Vagina (tissue), 2 donors: ENCODE data around the gene SPHKAP. TPM values are rescaled to one million over a fixed set of nuclear protein-coding genes. Genes with fewer than 3 reads are reported as not detected.
"Not testable (repeated sequence)": the region's sequence is repeated elsewhere in the genome, so short reads cannot be mapped to it uniquely, and the experiment has no call there.

Source experiments
- DNase-seq, 2 donors: peaks; one replicate each; pipeline ENCODE4 v3.0.0-alpha.2; 2017; ENCODE audit errors: extremely low spot score in 2 of 2
- H3K27ac ChIP-seq: fragments of 200-600 bp; sonication (generic); one replicate; pipeline ENCODE4 v1.5.1; 2019
- H3K27me3 ChIP-seq: fragments of 200-600 bp; sonication (generic); one replicate; pipeline ENCODE4 v1.5.1; 2019
- H3K36me3 ChIP-seq, 2 donors: fragments of 200-600 bp; sonication (generic); one replicate each; pipeline ENCODE4 v1.5.1; 2017 to 2019
- H3K4me1 ChIP-seq: fragments of 200-600 bp; sonication (generic); one replicate; pipeline ENCODE4 v1.5.1; 2019
- H3K4me3 ChIP-seq, 2 donors: fragments of 200-600 bp; sonication (generic); 1 replicate in 1 of 2; 2 replicates in 1 of 2; pipeline ENCODE4 v1.5.1; 2016 to 2019
- H3K9me3 ChIP-seq: fragments of 200-600 bp; sonication (generic); one replicate; pipeline ENCODE4 v1.5.1; 2019
- POLR2A ChIP-seq, 2 donors: fragments of 450-650 bp; IDR thresholded peaks; one replicate each; pipeline ENCODE4 v1.6.1; 2017; ENCODE audit warnings: antibody characterized with exemption in 2 of 2, mild to moderate bottlenecking in 2 of 2, moderate library complexity in 2 of 2
- POLR2AphosphoS5 ChIP-seq, 2 donors: sonication (generic); formaldehyde crosslinking; IDR thresholded peaks; one replicate each; pipeline ENCODE4 v1.9.0; 2017; ENCODE audit warnings: antibody characterized with exemption in 2 of 2, mild to moderate bottlenecking in 2 of 2, low read depth in 1 of 2; ENCODE audit not compliant: insufficient read depth in 1 of 2
- intact Hi-C: fragments of 100-400 bp; cut with DNase I; formaldehyde crosslinking; loops from one replicate; pipeline ENCODE4 v1.15.1; 2023
- total RNA-seq: library from RNA; depleted of rRNA; stranded (reverse); fragments of >200 nt; gene quantifications from one replicate; pipeline ENCODE4 v1.2.3, GENCODE V29; 2016
- TF ChIP-seq, protein P1 (sequence below), 3 experiments: fragments of 450-650 bp in 2 of 3; fragments of 200-600 bp in 1 of 3; sonication (generic) in 1 of 3; IDR thresholded peaks; one replicate each; pipeline ENCODE4 v1.5.1; 2017 to 2019; ENCODE audit warnings: antibody characterized with exemption in 3 of 3, mild to moderate bottlenecking in 2 of 3, moderate library complexity in 2 of 3

SPHKAP gene, protein sequence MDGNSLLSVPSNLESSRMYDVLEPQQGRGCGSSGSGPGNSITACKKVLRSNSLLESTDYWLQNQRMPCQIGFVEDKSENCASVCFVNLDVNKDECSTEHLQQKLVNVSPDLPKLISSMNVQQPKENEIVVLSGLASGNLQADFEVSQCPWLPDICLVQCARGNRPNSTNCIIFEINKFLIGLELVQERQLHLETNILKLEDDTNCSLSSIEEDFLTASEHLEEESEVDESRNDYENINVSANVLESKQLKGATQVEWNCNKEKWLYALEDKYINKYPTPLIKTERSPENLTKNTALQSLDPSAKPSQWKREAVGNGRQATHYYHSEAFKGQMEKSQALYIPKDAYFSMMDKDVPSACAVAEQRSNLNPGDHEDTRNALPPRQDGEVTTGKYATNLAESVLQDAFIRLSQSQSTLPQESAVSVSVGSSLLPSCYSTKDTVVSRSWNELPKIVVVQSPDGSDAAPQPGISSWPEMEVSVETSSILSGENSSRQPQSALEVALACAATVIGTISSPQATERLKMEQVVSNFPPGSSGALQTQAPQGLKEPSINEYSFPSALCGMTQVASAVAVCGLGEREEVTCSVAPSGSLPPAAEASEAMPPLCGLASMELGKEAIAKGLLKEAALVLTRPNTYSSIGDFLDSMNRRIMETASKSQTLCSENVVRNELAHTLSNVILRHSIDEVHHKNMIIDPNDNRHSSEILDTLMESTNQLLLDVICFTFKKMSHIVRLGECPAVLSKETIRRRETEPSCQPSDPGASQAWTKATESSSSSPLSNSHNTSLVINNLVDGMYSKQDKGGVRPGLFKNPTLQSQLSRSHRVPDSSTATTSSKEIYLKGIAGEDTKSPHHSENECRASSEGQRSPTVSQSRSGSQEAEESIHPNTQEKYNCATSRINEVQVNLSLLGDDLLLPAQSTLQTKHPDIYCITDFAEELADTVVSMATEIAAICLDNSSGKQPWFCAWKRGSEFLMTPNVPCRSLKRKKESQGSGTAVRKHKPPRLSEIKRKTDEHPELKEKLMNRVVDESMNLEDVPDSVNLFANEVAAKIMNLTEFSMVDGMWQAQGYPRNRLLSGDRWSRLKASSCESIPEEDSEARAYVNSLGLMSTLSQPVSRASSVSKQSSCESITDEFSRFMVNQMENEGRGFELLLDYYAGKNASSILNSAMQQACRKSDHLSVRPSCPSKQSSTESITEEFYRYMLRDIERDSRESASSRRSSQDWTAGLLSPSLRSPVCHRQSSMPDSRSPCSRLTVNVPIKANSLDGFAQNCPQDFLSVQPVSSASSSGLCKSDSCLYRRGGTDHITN (N-terminal part only)
- 1.2 TPM for total RNA-seq

DNA sequence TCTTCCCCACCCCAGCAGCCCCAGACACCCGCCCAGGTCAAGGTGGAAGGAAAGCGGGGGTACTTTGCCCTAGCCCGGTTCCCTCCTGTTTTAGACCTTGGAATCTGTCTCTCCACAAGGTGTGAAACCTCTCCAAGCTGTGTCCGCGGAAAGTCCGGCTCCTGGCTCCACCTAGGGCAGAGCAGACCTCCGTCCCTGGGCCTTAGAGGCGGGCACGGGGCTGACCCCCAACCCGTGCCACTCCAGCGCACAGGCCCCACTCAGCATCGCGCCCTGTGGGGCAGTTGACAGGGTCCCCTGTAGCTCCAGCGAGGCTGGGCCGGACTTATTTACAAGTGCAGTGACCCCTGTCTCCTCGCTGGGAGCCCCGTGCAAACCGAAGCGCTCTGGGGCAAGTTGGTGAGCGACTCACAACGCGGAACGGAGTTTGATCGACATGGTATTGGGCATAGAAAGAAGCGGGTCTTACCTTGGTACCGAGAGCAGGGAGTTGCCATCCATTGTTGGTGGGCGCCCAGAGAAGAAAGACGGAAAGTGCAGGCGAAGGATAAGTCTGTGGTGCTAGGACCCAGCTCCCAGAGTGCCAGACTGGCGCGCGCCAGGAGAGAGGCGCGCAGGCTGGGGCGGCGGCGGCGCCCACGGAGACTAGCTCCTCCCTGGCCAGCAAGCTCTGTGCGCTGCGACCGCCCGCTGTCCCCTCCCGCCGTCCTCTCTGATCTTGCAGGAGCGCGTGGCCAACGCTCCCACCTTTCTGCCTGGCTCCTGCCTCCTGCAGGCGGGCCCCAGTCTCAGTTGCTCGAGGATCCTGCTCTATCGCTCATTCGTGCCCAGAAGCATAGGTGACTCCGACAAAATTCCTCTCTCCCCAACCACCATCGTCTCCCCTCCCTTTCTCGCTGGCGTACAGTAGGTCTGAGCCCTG is at the start of gene SPHKAP:
SPHKAP (minus strand) TSS at position 590 of the 922 bp plus-strand sequence; CDS start at position 501, 89 bp downstream.
- no peak within 1 kb of the TSS for H3K4me3 ChIP-seq
- no peak for TF ChIP-seq POLR2A (IDR thresholded peaks at IDR 0.05)
- TF ChIP-seq, protein P1, sequence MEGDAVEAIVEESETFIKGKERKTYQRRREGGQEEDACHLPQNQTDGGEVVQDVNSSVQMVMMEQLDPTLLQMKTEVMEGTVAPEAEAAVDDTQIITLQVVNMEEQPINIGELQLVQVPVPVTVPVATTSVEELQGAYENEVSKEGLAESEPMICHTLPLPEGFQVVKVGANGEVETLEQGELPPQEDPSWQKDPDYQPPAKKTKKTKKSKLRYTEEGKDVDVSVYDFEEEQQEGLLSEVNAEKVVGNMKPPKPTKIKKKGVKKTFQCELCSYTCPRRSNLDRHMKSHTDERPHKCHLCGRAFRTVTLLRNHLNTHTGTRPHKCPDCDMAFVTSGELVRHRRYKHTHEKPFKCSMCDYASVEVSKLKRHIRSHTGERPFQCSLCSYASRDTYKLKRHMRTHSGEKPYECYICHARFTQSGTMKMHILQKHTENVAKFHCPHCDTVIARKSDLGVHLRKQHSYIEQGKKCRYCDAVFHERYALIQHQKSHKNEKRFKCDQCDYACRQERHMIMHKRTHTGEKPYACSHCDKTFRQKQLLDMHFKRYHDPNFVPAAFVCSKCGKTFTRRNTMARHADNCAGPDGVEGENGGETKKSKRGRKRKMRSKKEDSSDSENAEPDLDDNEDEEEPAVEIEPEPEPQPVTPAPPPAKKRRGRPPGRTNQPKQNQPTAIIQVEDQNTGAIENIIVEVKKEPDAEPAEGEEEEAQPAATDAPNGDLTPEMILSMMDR (IDR thresholded peaks at IDR 0.05) = no peak
- no peak for TF ChIP-seq POLR2AphosphoS5 (IDR thresholded peaks at IDR 0.05; ENCODE audit: insufficient read depth in 1 of 2, low read depth in 1 of 2)
- no peaks in the 10 kb centered on the region for H3K9me3 ChIP-seq
- H3K36me3 ChIP-seq = no peaks in the 10 kb centered on the region
- DNase-seq = no peak
- intact Hi-C loops = no loop called here
- no peak within 1 kb of the TSS for H3K27ac ChIP-seq
- no peaks in the 10 kb centered on the region for H3K27me3 ChIP-seq
- no peaks in the 10 kb centered on the region for H3K4me1 ChIP-seq

DNA sequence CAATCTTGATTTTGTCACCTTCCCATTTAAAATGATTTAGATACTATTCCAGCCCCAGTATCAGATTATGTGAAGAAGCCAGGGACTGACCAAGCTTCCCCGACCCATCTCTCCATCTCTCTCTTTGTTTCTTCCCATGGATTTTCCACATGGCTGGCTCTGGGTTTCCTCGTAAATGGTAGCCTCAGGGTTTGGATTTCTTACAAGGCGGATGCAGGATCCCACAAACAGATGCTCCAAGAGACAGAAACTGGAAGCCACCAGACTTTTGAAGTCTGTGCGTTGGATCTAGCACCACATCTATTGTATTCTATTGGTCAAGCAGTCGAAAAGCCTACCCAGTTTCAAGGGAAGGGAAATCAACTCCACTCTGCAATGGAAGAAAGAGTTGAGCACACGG is 46.0 kb upstream of the SPHKAP start:
- TF ChIP-seq, protein P1 (IDR thresholded peaks at IDR 0.05) = no peak
- TF ChIP-seq POLR2A (IDR thresholded peaks at IDR 0.05) = no peak
- TF ChIP-seq POLR2AphosphoS5 (IDR thresholded peaks at IDR 0.05; ENCODE audit: insufficient read depth in 1 of 2, low read depth in 1 of 2) = no peak
- Histone ChIP-seq H3K9me3 (no peaks in the 10 kb centered on the region), H3K27ac (no peak overlapping the region), H3K27me3 (no peaks in the 10 kb centered on the region), H3K4me3 (no peak overlapping the region), H3K4me1 (no peaks in the 10 kb centered on the region), H3K36me3 (no peaks in the 10 kb centered on the region)
- DNase-seq = no peak
- intact Hi-C loops = no loop called here

DNA sequence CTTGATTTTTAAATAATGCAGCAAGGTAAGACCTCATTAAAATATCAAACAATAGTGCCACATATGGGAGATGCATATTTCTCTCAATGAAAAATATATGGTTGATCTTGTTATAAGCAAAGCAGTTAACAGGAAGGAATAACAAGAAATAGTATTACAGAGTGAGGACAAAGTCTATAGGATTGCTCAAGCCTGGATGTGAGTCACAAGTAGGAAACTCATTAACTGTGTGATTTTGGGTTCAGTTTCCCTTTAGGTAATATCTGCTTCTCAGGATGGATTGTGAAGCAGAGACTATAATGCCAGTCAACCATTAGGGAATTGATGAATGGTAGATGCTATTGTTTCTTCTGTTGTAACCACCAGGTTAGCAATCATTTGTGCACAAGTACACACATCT is 42.9 kb upstream of the SPHKAP start:
- no peaks in the 10 kb centered on the region for H3K36me3 ChIP-seq
- no peaks in the 10 kb centered on the region for H3K27me3 ChIP-seq
- no peaks in the 10 kb centered on the region for H3K4me1 ChIP-seq
- no peaks in the 10 kb centered on the region for H3K9me3 ChIP-seq
- H3K4me3 ChIP-seq = no peak overlapping the region
- DNase-seq = no peak
- TF ChIP-seq POLR2AphosphoS5 (IDR thresholded peaks at IDR 0.05; ENCODE audit: insufficient read depth in 1 of 2, low read depth in 1 of 2) (no peak), POLR2A (IDR thresholded peaks at IDR 0.05) (no peak)
- TF ChIP-seq, protein P1 (IDR thresholded peaks at IDR 0.05) = no peak
- intact Hi-C loops = no loop called here
- H3K27ac ChIP-seq = no peak overlapping the region

DNA sequence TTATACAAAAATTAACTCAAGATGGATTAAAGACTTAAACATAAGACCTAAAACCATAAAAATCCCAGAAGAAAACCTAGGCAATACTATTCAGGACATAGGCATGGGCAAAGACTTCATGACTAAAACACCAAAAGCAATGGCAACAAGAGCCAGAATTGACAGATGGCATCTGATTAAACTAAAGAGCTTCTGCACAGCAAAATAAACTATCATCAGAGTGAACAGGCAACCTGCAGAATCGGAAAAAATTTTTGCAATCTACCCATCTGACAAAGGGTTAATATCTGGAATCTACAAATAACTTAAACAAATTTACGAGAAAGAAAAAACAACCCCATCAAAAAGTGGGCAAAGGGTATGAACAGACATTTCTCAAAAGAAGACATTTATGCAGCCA is 37.1 kb upstream of the SPHKAP start:
- H3K9me3 ChIP-seq, H3K4me1 ChIP-seq, H3K4me3 ChIP-seq, H3K36me3 ChIP-seq, intact Hi-C loops, DNase-seq, H3K27ac ChIP-seq, H3K27me3 ChIP-seq: not testable (repeated sequence)
